ENCODE results near the gene ZNF367. TPM values are rescaled to one million over a fixed set of nuclear protein-coding genes. Genes with fewer than 3 reads are reported as not detected.

ZNF367 gene
- polyA plus RNA-seq, 1 donor (not counting 4 experiments of a cell fraction or from before 2014, with no cell fraction given), result 2.2 TPM

DNA sequence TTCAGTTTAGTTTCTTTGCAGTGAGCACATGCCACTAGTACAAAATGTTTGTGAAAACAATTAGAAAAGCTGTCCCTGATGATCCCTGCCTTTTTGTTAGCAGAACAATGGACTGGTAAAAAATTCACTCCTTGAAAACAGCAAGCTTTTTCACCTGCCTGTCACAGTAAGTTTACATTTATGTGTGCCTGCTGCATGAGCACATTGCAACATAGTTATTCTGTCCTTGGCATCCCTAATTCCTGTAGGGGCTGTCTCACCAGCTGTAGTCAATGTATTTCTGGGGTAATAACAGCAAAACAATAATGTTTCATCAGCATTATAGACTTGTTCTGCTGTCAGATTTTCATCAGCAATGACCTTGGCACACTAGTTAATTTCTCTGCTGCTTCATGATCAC, 11.6 kb upstream of the ZNF367 start:
- H3K4me2 ChIP-seq (ENCODE audit: control insufficient read depth, extremely low read depth, insufficient read depth, low read depth, low read length), result no peak overlapping the region
- H3K4me3 ChIP-seq (ENCODE audit: control insufficient read depth in 2 of 3, extremely low read depth in 1 of 3, insufficient read depth in 2 of 3, low read depth in 1 of 3, low read length in 3 of 3), result no peak overlapping the region
- no peaks in the 10 kb centered on the region for H3K9me1 ChIP-seq (ENCODE audit: control insufficient read depth, extremely low read depth, insufficient read depth, low read length)
- H3K4me1 ChIP-seq (ENCODE audit: control insufficient read depth, extremely low read depth, insufficient read depth, low read length), result no peaks in the 10 kb centered on the region
- H3K27ac ChIP-seq (ENCODE audit: control insufficient read depth, insufficient read depth, low read length), result no peak overlapping the region
- H3K27me3 ChIP-seq (ENCODE audit: control insufficient read depth, extremely low read depth, insufficient read depth, low read length), result no peaks in the 10 kb centered on the region
- DNase-seq (ENCODE audit: low read depth, low spot score) (no peak), FAIRE-seq (no peak)
- dilution Hi-C loops (cut with MboI; ENCODE audit: extremely low pct_ligation_motif_present, low sequenced_read_pairs), result no loop called here
- H4K20me1 ChIP-seq (ENCODE audit: control insufficient read depth, extremely low read depth, insufficient read depth, low read length), result no peaks in the 10 kb centered on the region
- H3K9me3 ChIP-seq (ENCODE audit: control insufficient read depth, low read depth, low read length), result no peaks in the 10 kb centered on the region
- no peak overlapping the region for H3K9ac ChIP-seq (ENCODE audit: control insufficient read depth, extremely low read depth, insufficient read depth, low read length)
- H3K79me2 ChIP-seq (ENCODE audit: control insufficient read depth, insufficient read depth, low read length), result no peaks in the 10 kb centered on the region
- no peak overlapping the region for H2AFZ ChIP-seq (ENCODE audit: control insufficient read depth, low read length)
- H3K36me3 ChIP-seq (ENCODE audit: control insufficient read depth in 2 of 2, extremely low read depth in 1 of 2, insufficient read depth in 2 of 2, low read length in 2 of 2), result no peaks in the 10 kb centered on the region
- TF ChIP-seq, protein P1, sequence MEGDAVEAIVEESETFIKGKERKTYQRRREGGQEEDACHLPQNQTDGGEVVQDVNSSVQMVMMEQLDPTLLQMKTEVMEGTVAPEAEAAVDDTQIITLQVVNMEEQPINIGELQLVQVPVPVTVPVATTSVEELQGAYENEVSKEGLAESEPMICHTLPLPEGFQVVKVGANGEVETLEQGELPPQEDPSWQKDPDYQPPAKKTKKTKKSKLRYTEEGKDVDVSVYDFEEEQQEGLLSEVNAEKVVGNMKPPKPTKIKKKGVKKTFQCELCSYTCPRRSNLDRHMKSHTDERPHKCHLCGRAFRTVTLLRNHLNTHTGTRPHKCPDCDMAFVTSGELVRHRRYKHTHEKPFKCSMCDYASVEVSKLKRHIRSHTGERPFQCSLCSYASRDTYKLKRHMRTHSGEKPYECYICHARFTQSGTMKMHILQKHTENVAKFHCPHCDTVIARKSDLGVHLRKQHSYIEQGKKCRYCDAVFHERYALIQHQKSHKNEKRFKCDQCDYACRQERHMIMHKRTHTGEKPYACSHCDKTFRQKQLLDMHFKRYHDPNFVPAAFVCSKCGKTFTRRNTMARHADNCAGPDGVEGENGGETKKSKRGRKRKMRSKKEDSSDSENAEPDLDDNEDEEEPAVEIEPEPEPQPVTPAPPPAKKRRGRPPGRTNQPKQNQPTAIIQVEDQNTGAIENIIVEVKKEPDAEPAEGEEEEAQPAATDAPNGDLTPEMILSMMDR (optimal IDR thresholded peaks at IDR 0.05 in 1 of 3, IDR thresholded peaks at IDR 0.05 in 1 of 3, conservative IDR thresholded peaks at IDR 0.05 in 1 of 3; ENCODE audit: extremely low read depth in 1 of 3, insufficient read depth in 2 of 3, low read length in 3 of 3), result no peak
- TF ChIP-seq EZH2 (IDR thresholded peaks at IDR 0.05; ENCODE audit: low read length), result no peak

DNA sequence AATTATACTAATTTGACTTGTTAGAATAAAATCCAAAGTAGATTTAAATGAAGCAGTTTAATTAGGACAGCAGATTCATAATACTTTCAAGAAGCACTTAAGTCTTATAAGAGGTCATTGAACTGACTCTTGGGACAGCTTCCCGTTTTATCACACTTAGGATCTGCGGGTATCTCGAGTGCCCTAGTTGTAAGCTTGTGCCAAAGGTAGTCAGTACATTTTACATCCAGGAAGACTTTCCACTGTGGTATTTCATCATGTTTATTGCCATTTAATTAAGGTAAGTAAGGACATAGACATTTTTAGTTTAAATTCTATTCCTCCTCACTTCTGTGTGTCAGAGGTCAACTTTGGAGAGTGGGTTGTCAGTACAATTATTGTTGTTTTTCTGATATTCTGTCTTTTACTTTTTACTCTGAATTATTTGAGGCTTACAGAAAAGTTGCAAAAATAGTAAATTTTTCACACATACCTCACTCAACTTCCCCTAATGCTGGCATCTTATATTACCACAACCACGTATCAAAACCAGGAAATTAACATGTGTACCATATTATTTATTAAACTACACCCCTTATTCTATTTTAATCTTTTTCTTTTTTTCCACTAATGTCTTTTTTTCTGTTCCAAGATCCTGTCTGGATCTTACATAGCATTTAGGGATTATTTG, 7.5 kb upstream of the ZNF367 start:
- TF ChIP-seq EZH2 (IDR thresholded peaks at IDR 0.05; ENCODE audit: low read length), result no peak
- TF ChIP-seq, protein P1 (optimal IDR thresholded peaks at IDR 0.05 in 1 of 3, IDR thresholded peaks at IDR 0.05 in 1 of 3, conservative IDR thresholded peaks at IDR 0.05 in 1 of 3; ENCODE audit: extremely low read depth in 1 of 3, insufficient read depth in 2 of 3, low read length in 3 of 3), result no peak
- H3K4me2 ChIP-seq (ENCODE audit: control insufficient read depth, extremely low read depth, insufficient read depth, low read depth, low read length), result no peak overlapping the region
- no peaks in the 10 kb centered on the region for H4K20me1 ChIP-seq (ENCODE audit: control insufficient read depth, extremely low read depth, insufficient read depth, low read length)
- dilution Hi-C loops (cut with MboI; ENCODE audit: extremely low pct_ligation_motif_present, low sequenced_read_pairs), result no loop called here
- no peak overlapping the region for H3K9ac ChIP-seq (ENCODE audit: control insufficient read depth, extremely low read depth, insufficient read depth, low read length)
- H3K9me3 ChIP-seq (ENCODE audit: control insufficient read depth, low read depth, low read length), result no peaks in the 10 kb centered on the region
- peaks cover 20% of the 10 kb centered on the region for H3K4me1 ChIP-seq (ENCODE audit: control insufficient read depth, extremely low read depth, insufficient read depth, low read length)
- H2AFZ ChIP-seq (ENCODE audit: control insufficient read depth, low read length), result no peak overlapping the region
- H3K27me3 ChIP-seq (ENCODE audit: control insufficient read depth, extremely low read depth, insufficient read depth, low read length), result no peaks in the 10 kb centered on the region
- FAIRE-seq, result no peak
- no peak overlapping the region for H3K27ac ChIP-seq (ENCODE audit: control insufficient read depth, insufficient read depth, low read length)
- no peak overlapping the region for H3K4me3 ChIP-seq (ENCODE audit: control insufficient read depth in 2 of 3, extremely low read depth in 1 of 3, insufficient read depth in 2 of 3, low read depth in 1 of 3, low read length in 3 of 3)
- no peak for DNase-seq (ENCODE audit: low read depth, low spot score)
- no peaks in the 10 kb centered on the region for H3K9me1 ChIP-seq (ENCODE audit: control insufficient read depth, extremely low read depth, insufficient read depth, low read length)
- H3K36me3 ChIP-seq (ENCODE audit: control insufficient read depth in 2 of 2, extremely low read depth in 1 of 2, insufficient read depth in 2 of 2, low read length in 2 of 2), result no peaks in the 10 kb centered on the region
- H3K79me2 ChIP-seq (ENCODE audit: control insufficient read depth, insufficient read depth, low read length), result no peaks in the 10 kb centered on the region

All from keratinocyte (primary cell).